Cardiac fibroblast (primary cell): ENCODE measurements around the gene FGGY.
A peak's percentile ranks its signal among the peaks of the same experiment; 100 is the strongest.

Experiments used
- DNase-seq, 2 donors: peaks; one replicate each; pipeline versions ENCODE4 v3.0.0 to v3.0.0-alpha.2; 2010; ENCODE audit warnings: low read depth in 2 of 2
- H3K4me3 ChIP-seq, 2 donors: replicated peaks in 1 of 2; 1 replicate in 1 of 2; 2 replicates in 1 of 2; pipeline ENCODE4 v1.5.1; 2011; ENCODE audit warnings: low read depth in 2 of 2, low read length in 2 of 2, mild to moderate bottlenecking in 2 of 2, moderate library complexity in 1 of 2
- CTCF ChIP-seq: IDR thresholded peaks from one replicate; pipeline ENCODE4 v1.5.1; 2011; ENCODE audit warnings: low read depth, mild to moderate bottlenecking, low read length, inconsistent platforms

FGGY gene

GRCh38 chr1:59414406-59415133 lies 117.7 kb downstream of the FGGY start:
- no peak for TF ChIP-seq CTCF
- no peak overlapping the region for H3K4me3 ChIP-seq
- peak; percentile 42 to 62 for DNase-seq

GRCh38 chr1:59415286-59415850 lies 118.5 kb downstream of the FGGY start:
- DNase-seq: no peak
- H3K4me3 ChIP-seq: no peak overlapping the region
- no peak for TF ChIP-seq CTCF

DNA sequence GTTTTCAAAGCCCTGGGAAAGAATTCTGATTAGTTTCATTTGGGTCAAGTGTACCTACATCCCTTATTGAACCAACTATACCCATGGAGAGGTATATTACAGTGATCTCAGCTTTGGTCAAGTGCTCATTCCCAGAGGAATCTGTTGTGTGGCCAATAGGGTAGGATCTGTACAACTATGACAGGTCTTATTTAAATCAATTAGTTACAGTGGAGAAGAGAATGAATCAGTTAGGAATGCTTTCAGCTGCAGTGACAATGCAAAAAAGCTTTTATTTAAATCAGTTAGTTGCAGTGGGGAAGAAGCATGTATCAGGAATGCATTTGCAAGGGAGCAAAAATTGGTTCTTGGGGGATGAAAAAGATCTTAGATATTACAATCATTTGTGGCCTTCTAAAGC lies 119.0 kb downstream of the FGGY start:
- DNase-seq: no peak
- no peak for TF ChIP-seq CTCF
- H3K4me3 ChIP-seq: no peak overlapping the region

- no peak for DNase-seq
- H3K4me3 ChIP-seq: no peak overlapping the region
- TF ChIP-seq CTCF: no peak
These were observed 120.5 kb downstream of the FGGY start for GRCh38 chr1:59417406-59417805.

- TF ChIP-seq CTCF: no peak
- H3K4me3 ChIP-seq: no peak overlapping the region
- no peak for DNase-seq
These were observed 121.7 kb downstream of the FGGY start for GRCh38 chr1:59418363-59419144.

DNA sequence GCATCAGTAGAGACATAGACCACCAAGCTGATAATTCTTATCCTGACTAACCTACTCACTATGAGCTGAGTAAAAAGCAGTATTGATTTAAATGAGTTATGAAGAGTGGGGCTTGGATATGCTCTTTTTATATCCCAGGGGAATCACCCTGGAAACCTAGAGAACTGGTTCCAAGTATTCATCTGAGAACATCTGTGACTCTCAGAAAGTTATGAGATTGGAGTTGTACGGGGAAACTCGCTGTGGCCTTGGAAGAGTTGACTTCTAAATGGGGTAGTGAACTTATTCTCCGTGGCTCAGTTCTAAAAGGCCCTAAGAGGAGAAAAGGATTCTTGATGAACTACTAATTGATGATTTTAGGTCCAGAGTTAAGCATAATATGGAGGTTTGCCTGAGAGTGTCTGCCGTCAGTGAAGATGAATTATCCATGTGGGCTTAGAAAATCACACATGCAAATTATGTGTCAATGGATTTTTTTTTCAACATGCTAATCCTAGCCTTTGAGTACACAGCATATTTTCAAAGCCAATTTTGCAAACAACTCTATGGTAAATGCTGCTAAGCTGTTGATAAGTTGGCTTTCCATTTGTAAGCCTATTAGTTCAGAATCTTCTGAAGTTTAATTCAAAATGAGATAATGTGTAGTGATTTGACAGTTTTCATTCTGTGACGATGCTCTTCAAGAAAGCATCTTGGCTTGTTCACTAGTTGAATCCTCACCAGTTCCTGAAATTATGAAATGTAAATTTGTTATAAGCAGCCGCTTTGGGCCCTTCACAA lies 122.7 kb downstream of the FGGY start:
- TF ChIP-seq CTCF: no peak
- DNase-seq: no peak
- no peak overlapping the region for H3K4me3 ChIP-seq
